IPS DF 4.7 (cell line): Measurements from ENCODE around the gene EVI2A.
"Not testable (repeated sequence)": the region's sequence is repeated elsewhere in the genome, so short reads cannot be mapped to it uniquely, and the experiment has no call there.

Source experiments
- DNase-seq: peaks from one replicate; pipeline ENCODE4 v3.0.0-alpha.2; 2013; ENCODE audit warnings: low spot score; ENCODE audit errors: extremely low read depth

EVI2A gene

DNA sequence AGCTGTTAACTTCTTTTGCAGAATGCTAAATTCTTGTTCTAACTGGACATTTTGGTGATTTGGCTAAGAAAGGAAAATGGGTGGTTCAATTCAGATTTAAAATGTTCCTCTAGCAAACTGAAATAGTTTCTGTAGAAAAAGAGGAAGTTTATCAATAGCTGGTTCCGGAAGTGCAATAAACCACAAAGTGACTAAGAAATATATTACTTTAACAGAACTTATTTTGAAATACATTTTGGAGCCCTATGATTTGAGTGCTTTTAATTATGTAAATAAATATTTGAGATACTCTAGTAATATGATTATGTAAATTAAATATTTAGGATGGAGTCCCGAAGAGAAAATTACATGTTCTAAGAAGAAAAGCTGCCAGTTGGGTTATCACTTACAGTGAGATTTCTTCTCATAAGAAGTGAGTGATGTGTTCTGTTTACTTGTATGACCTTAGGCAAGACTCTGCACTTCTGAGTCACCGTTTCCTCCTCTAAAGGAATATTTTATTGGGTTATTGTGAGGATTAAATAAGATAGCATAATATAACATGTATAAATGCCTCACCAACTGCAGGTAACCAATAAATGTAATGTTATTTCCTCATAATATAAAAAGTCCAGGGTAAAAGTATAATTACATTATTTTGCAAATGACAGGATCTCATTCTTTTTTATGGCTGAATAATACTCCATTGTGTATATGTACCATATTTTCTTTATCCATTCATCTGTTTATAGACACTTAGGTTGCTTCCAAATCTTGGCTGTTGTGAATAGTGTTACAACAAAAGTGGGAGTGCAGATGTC, 7.2 kb downstream of the EVI2A start, which contains the start of gene EVI2B:
Gene EVI2B, minus strand, starts transcription at position 73 of the 800 bp plus-strand sequence. CDS start 8,445 bp downstream, outside the sequence.
- no peak for DNase-seq

DNA sequence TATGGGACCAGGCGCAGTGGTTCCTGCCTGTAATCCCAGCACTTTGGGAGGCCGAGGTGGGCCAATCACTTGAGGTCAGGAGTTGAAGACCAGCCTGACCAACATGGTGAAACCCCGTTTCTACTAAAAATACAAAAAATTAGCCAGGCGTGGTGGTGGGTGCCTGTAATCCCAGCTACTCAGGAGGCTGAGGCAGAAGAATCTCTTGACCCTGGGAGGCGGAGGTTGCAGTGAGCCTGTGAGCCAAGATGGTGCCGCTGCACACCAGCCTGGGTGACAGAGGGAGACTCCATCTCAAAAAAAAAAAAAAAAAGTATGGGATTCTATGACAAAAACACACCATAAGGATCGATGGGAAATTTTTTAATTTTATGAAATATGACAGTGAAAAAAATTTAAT, 9.2 kb downstream of the EVI2A start:
- DNase-seq = not testable (repeated sequence)

DNA sequence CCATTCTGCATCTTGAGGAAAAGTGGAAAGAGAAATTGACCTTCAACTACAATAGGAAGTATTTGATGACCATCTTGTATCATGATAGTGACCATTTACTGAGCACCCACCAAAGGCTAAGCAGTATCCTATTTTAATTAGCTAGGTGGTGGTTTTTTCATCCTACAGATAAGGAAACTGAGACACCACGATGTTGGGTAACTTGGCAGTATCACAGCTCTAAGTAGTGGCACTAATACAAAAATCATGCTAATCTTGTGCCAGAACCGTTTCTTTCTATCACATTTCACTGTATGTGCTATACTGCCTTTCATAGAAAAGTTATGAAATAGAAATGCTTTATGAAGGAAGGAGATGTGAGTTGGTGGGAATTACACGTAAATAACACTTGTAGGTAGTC, 9.9 kb downstream of the EVI2A start:
- DNase-seq = no peak

DNA sequence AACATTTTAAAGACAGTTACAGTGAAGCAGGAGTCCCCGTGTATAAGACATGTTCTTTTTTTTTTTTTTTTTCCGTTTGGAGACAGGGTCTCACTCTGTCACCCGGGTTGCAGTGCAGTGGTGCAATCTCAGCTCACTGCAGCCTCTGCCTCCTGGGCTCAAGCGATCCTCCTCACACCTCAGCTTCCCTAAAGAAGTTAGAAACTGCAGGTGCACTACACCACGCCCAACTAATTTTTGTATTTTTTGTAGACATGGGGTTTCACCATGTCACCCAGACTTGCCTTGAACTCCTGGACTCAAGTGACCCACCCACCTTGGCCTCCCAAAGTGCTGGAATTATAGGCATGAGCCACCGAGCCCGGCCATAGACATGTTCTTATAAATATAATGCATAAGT, 10.5 kb downstream of the EVI2A start:
- DNase-seq = no peak

DNA sequence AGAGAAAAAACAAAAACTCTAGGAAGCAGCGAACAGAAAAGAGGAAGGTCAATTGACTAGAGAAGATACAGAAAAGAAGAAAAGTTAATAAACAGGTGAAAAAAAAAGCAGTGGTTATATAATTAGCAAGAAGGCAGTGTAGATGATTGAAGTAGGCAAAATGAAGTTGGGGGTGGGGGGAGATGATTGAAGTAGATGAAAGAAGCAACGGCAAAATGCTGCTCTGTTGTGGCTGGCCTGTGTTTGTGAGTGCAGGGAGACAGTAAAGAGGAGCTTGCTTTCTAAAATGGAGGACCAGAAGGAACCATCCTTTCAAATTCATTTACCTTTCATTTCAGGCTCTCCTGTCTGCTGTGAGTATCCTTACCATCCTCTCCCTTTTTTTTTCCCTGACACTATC, 11.2 kb downstream of the EVI2A start:
- DNase-seq = no peak

DNA sequence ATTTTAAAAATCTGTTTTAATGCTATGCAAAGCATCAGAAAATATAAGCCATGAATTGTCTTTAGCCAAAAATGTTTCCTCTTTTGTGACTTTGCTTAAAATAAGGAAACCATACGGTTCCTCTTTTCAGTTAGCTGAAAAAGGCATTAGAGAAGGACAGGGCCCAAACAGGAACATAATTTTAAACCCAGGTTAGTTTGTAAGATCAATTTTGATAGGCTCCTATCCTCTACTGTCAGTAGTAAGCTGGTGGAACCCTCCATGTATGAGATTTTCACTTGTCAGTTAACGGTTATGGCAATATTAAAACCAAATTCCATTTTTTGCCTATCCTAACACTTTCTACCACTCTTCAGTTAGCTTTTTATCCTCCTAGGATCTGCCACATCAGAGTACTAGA, 11.9 kb downstream of the EVI2A start:
- no peak for DNase-seq

DNA sequence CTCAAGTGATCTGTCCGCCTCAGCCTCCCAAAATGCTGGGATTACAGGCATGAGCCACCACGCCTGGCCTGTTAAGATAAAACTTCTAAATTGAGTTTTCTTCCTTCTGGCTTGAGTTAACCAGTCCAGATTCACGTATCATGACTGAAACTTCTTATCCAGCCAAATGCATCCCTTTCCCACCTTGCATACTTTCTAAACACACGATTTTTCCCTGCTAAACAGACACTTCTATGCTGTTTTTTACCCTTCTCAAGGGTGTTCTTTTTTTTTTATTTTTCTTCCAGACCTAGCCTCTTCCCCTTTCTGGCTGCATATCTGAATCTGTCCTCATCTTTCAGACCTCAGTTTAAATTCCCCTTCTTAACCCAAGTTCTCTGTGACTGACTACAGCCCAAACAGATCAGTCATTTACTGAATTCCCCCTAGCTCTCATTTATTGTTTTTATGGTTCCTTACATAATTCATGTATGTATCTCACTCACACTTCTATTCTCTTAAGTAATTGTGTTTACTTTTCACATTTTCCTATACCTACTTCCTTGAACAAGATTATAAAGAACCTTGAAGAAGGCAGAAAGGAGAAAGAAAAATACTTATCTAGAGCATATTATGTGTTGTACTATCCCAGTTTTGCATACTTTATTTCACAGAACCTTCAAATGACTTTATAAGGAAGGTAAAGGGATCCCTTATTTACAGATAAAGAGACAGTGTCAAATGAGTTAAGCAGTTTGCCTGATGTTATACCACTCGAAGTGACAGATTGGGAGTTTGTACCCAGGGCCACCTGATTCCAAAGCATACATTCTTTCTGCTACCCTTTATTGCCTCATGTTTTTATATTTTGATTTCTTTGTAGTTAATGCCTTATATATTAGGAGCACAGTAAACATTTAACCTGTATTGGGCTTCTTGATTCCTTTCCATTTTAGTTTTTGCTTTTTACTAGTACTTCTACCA, 12.8 kb downstream of the EVI2A start:
- no peak for DNase-seq

DNA sequence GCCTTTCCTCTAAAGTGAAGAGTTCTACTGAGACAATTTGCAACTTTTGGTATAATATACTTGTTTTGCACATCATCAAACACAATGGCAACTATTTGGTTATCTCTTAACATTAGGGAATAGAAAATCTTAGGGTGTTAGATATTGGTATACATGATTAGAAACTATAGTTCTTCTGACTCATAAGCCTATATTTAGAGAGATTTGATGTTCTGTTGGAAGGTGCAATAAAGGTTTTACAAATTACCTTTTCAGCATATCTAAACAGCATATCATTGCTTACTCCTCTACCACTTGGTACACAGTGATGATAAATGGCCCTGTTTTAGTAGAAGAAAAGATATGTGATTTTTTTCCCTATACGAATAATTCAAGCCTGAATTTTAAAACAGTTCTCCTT, 13.8 kb downstream of the EVI2A start:
- no peak for DNase-seq

DNA sequence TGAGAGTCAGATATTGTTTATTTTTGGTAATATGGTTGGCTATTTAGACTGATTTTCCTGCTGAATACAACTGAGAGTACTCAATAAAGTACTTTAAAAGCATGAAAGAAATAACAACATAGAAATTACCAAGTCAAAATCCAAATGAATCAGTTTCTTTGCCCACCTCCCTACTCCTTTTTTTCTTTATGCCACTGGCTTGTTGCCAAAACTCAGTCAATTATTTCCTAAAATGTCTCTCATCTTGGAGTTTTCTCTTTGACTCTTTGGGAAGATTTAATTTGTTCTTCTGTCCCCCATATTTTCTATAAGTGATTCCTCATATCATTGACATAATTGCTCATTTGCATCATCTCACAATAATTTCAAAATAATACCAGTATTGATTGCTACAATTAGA, 21.8 kb downstream of the EVI2A start:
- DNase-seq = no peak

DNA sequence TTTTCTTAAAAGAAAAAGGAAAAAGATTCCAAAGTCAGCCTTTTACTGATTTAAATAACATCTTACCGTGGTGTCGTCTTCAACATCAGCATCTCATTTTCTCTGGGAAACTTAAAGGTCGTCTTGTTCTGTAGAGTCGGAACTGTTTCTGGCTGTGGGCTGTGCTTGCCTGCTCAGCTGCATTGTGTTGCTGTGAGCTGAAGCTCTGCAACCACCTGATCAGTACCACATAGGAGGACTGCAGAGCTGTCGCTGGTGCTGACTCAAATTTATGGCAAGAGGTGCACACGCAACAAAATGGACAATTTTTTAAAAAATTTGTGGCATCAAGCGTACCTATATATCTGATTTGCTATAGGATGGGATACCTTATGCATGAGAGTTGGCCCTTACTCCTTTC, 24.3 kb downstream of the EVI2A start, which contains the start of gene OMG:
Gene OMG, minus strand, starts transcription at position 150 of the 400 bp plus-strand sequence. CDS start 908 bp downstream, outside the sequence.
- no peak for DNase-seq

DNA sequence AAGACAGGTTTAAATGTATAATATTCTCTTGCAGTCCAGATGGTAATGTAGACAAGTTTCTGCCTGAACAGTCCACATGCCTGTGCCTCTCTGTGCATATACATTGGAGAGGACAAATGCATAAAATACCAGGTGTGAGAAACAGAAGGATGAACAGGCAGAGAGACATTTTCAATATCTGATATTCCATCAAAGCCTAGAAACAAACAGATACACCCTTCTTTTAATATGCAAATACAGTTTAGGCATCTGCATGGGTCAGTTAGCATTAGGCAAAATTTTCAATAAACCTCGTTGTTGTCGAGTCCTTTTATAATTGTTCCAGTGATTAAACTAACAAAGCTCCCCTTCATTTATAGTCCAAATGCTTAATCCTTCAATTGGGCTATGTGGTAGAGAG, 25.3 kb downstream of the EVI2A start:
- no peak for DNase-seq

DNA sequence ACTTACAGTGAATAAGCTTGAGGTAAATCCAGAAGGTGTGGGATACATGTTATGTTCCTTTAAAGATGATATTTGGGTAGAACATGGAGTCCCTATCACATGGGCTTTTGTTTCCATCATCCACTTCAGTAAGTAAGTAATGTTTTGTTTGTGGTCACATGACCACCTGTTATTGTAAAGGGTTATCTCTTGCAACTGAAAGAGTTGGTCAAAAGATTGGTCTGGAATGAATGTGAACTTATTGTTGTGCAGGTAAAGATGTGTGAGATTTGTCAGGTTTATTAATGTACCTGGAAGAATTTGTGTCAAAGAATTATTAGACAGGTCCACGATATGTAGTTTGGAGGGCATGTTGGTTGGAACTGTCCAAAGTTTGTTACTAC, 25.9 kb downstream of the EVI2A start:
- DNase-seq = no peak

DNA sequence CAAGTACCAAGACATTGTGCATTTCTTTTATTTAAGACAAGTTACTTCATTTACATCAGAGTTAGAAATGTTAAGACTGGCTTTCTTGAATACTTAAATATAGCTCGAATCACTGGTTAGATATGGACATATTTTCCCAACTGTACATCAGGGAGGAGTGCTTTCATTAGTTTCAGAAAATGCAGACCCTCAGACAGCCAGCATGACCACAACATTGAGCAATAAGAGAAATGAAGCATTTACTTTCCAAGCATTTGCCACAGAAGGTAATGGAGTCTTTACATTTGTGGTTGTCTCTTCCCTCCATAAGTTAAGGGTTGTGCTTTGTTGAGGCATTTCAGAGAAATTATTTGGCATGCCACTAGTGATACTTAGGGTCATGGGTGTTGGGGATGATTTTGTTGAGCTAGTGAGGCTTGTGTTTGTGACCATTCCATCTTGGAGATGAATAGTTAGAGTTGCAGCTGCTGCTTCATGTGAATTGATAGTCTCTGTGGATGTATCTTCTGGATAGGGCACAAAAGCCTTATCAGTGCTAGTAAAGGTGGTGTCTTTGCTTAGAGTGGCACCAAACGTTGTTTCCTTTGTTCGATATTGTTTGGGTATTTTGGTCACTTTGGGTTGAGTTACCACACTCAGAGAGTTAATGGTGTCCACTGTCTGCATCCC, 26.5 kb downstream of the EVI2A start:
- no peak for DNase-seq

DNA sequence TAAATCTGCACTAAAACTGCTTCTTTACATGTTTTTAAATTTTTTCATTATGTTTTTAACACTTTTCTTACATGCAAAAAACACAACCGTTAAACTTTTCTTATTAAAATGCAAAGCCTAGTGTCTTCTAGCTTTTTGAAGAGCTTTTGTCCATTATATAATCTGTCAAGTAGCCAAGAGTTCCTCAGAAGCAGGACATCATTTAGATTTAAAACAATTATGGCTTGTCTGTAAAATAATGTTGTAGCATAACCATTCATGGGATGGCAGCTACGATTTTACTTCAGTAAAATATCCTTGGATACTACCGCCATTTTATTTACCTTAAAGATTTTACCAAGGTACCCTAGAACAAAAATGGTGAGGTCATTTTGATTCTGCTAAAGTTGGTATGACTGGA, 27.2 kb downstream of the EVI2A start:
- DNase-seq = no peak

DNA sequence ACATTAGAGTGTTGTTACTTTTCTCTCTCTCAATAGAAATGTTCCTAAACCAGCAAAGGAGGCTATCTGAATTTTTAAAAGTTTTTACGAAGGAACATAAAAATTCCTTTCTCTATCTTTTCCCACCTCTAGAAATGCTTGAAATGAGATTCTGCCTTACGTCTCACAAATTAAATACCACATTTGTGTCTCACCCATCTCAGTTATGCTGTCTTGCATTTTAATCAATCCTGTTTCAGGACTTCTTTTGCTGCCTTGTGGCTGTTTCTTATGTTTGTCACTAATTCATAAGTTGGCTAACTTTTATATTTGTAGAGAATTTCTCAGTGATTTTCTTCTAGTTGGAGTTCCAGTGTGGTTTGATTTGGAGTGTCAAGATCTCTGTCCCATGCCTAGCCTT, 27.8 kb downstream of the EVI2A start:
- DNase-seq = no peak

DNA sequence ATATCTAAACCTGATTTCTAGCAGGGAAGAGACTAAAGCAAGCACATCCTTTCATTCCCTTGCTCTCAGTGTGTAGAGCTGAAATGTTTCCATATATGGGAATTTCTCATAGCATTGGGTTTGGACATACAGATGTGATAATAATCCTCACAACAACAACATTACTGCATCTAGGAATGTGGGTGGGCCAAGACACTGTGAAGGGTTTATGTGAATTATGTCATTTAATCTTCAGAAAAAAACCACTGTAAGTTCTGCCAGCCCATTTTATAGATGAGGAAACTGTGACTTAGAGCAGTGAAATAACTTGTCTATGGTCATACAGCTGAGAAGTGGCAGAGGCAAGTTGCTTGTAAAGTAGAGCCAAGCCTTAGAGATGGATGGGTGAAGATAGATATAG, 29.6 kb downstream of the EVI2A start:
- no peak for DNase-seq

DNA sequence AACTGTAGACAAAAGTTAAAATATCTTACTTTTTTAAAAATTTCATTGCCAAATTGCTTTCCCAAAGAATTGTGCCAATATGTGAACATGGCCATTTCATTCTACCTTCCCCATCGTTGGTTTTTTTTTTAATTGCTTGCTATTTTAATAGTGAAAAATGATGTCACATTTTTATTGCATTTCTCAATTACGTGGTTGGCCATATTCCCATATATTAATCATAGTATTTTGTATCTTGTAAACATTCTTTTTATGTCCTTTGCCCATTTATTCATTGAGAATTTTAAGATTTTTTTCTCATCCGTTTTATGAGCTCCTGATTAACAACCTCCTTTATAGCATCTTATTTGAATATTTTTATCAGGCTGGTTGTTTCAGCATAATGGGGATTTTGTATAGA, 31.6 kb downstream of the EVI2A start:
- DNase-seq = no peak

DNA sequence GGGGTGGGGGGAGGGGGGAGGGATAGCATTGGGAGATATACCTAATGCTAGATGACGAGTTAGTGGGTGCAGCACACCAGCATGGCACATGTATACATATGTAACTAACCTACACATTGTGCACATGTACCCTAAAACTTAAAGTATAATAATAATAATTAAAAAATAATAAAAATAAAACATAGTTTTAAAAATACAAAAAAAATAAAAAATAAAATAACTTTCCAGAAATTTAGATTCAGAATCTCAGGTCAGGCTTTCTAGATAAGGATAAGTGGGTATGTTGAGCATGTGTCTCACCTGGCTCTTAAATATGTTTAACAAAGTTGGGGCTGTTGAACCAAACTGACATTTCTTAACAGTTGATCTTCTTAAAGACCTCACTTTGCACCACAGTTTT, 33.5 kb downstream of the EVI2A start:
- not testable (repeated sequence) for DNase-seq

DNA sequence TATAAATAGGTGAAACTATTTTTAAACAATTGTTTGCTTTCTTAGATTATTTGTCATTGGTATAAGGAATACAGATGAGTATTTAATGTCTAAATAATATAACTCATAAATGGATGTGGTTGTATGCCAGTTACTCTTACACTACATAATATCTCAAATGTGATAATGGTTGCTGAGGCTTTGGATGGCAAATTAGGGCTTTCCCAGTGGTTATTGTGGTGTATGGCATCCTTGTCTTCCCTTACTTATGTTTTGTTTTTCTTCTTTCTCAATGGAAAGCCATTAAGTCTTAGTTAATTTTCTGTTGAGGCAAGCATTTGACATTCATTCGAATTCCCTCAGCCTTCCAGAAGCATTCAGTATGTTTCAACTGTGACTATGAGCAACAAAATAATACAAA, 34.8 kb downstream of the EVI2A start:
- no peak for DNase-seq

DNA sequence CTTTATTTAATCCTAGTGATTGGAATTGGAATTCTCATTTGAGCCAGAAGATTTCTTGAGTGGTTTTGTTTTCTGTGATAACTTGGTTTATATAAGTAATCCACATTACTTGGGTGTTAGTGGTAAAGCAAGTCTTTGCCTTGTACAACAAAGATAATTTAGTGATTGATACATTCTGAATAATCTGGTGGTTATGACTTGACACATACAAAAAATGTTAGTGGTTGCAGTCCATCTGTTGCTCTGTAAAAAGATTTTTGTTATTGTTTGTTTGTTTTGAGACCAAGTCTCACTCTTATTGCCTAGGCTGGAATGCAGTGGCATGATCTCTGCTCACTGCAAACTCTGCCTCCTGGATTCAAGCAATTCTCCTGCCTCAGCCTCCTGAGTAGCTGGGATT, 37.6 kb downstream of the EVI2A start:
- DNase-seq = no peak

DNA sequence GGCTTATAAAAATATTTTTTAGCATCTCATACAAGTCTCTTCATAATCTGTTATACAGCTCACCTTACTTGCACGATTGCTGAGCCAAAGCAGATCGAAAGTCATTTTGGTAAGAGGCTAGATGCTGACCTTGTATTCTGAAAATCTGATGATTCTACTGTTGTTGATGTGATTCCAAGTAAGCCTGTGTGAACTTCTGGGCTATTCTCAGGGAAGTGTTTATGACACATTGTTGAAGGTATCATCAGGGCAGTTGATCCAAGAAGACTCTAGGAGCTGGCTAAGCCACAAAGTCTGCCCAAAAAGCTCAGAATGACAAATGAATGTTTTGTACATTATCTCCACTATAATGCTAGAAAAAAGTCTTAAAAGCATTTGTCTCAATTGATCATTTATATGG, 40.4 kb downstream of the EVI2A start:
- DNase-seq = no peak

DNA sequence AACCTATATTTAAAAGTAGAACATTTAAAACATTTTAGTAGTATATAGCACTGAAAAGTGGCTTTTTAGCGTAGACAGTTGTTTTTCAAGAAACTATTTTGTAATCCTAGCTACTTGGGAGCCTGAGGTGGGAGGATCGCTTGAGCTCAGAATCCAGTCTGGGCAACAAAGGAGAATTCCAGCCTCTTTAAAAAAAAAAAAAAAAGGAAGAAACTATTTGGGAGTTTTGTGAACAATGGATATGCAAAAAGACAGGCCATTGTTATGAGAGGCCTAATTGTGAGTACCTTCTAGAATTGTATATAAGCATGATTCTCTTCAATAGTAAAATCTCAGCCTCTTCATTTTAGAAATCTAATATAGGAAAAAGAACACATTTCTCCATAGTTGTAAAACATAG, 42.0 kb downstream of the EVI2A start:
- DNase-seq = no peak
